IMR-90 (cell line): ENCODE results near the gene PHOX2A. TPM values are rescaled to one million over a fixed set of nuclear protein-coding genes. Genes with fewer than 3 reads are reported as not detected.

Source experiments
- ATAC-seq: fragments of 200-7000 bp; cut with Tn5 transposase; 2 replicates; pipeline ENCODE4 v1.9.1; 2020; ENCODE audit warnings: low read depth, mild to moderate bottlenecking, moderate library complexity
- BruUV-seq: library from RNA; stranded (reverse); fragments of 400-500 nt; replicated peaks from 2 replicates; lab custom pipeline; 2021; lab: Mats Ljungman, UMichigan
- CTCF ChIA-PET: fragments of 300-600 bp; formaldehyde crosslinking; extraction: SDS; loops from one replicate; lab custom pipeline; 2021; ENCODE audit warnings: antibody characterized with exemption; lab: Yijun Ruan, JAX
- POLR2A ChIA-PET: fragments of 300-600 bp; sonication (Branson Sonifier 250); formaldehyde crosslinking; loops from one replicate; lab custom pipeline; 2022; ENCODE audit warnings: antibody characterized with exemption; ENCODE audit not compliant: unreplicated experiment; lab: Charles Lee
- DNase-seq: peaks from one replicate; pipeline ENCODE4 v3.0.0; 2013
- H2AFZ ChIP-seq: replicated peaks from 2 replicates; pipeline ENCODE3; 2013; ENCODE audit warnings: low read length, mild to moderate bottlenecking; ENCODE audit not compliant: poor library complexity
- H2AK5ac ChIP-seq: 2 replicates; pipeline ENCODE4 v1.6.1; 2013; ENCODE audit warnings: low read depth, low read length, inconsistent platforms
- H2AK9ac ChIP-seq: replicated peaks from 2 replicates; pipeline ENCODE3; 2013; ENCODE audit warnings: mild to moderate bottlenecking, low read depth, low read length, moderate library complexity; ENCODE audit not compliant: poor library complexity
- H2BK120ac ChIP-seq: 2 replicates; pipeline ENCODE4 v1.6.1; 2013; ENCODE audit warnings: low read depth, low read length, inconsistent platforms
- H2BK15ac ChIP-seq: 3 replicates; pipeline ENCODE4 v1.6.1; 2013; ENCODE audit warnings: low read depth, low read length, inconsistent platforms
- H2BK20ac ChIP-seq: 2 replicates; pipeline ENCODE4 v1.6.1; 2013; ENCODE audit warnings: low read depth, mild to moderate bottlenecking, inconsistent platforms, low read length, moderate library complexity
- H2BK5ac ChIP-seq: 2 replicates; pipeline ENCODE4 v1.6.1; 2013; ENCODE audit warnings: mild to moderate bottlenecking, low read depth, low read length, inconsistent platforms; ENCODE audit not compliant: poor library complexity, severe bottlenecking
- H3K14ac ChIP-seq: replicated peaks from 2 replicates; pipeline ENCODE4 v1.6.1; 2013; ENCODE audit warnings: low read depth, low read length, inconsistent platforms
- H3K18ac ChIP-seq: 2 replicates; pipeline ENCODE4 v1.6.1; 2013; ENCODE audit warnings: low read depth, low read length, control low read depth
- H3K23ac ChIP-seq: 2 replicates; pipeline ENCODE4 v1.6.1; 2013; ENCODE audit warnings: low read depth, low read length, inconsistent platforms
- H3K27ac ChIP-seq: 2 replicates; pipeline ENCODE4 v1.5.1; 2013; ENCODE audit warnings: mild to moderate bottlenecking, control low read depth, low read length; ENCODE audit not compliant: insufficient read depth
- H3K27me3 ChIP-seq: 2 replicates; pipeline ENCODE4 v1.6.1; 2013; ENCODE audit warnings: low read length; ENCODE audit not compliant: control insufficient read depth, insufficient read depth
- H3K36me3 ChIP-seq: 2 replicates; pipeline ENCODE4 v1.6.1; 2013; ENCODE audit warnings: low read length, mixed read lengths; ENCODE audit not compliant: control insufficient read depth, insufficient read depth
- H3K4ac ChIP-seq: 2 replicates; pipeline ENCODE4 v1.6.1; 2013; ENCODE audit warnings: low read depth, low read length, inconsistent platforms
- H3K4me1 ChIP-seq: 2 replicates; pipeline ENCODE4 v1.6.1; 2013; ENCODE audit warnings: low read length, mixed read lengths; ENCODE audit not compliant: control insufficient read depth, insufficient read depth
- H3K4me2 ChIP-seq: 2 replicates; pipeline ENCODE4 v1.6.1; 2013; ENCODE audit warnings: low read depth, mild to moderate bottlenecking, control low read depth, low read length, moderate library complexity
- H3K4me3 ChIP-seq: 2 replicates; pipeline ENCODE4 v1.5.1; 2013; ENCODE audit warnings: low read depth, mild to moderate bottlenecking, control low read depth, low read length, moderate library complexity; ENCODE audit not compliant: insufficient read depth
- H3K56ac ChIP-seq: 2 replicates; pipeline ENCODE4 v1.6.1; 2013; ENCODE audit warnings: low read length, inconsistent platforms; ENCODE audit not compliant: insufficient read depth; ENCODE audit errors: extremely low read depth
- H3K79me1 ChIP-seq, 2 experiments: 2 replicates each; pipeline ENCODE4 v1.6.1; 2013; ENCODE audit warnings: low read length in 2 of 2, inconsistent platforms in 1 of 2, low read depth in 1 of 2
- H3K9ac ChIP-seq: 2 replicates; pipeline ENCODE4 v1.6.1; 2013; ENCODE audit warnings: low read depth, low read length, control low read depth
- H3K9me1 ChIP-seq: 2 replicates; pipeline ENCODE4 v1.6.1; 2013; ENCODE audit warnings: low read length, inconsistent platforms; ENCODE audit not compliant: insufficient read depth
- H3K9me3 ChIP-seq: 2 replicates; pipeline ENCODE4 v1.6.1; 2013; ENCODE audit warnings: low read length; ENCODE audit not compliant: control insufficient read depth, insufficient read depth
- H4K20me1 ChIP-seq: 2 replicates; pipeline ENCODE4 v1.6.1; 2013; ENCODE audit warnings: low read length, inconsistent platforms; ENCODE audit not compliant: insufficient read depth
- H4K5ac ChIP-seq: 2 replicates; pipeline ENCODE4 v1.6.1; 2013; ENCODE audit warnings: mild to moderate bottlenecking, low read depth, low read length, control low read depth
- H4K8ac ChIP-seq, 2 experiments: 2 replicates each; pipeline ENCODE4 v1.6.1; 2013; ENCODE audit warnings: low read depth in 2 of 2, low read length in 2 of 2, control low read depth in 1 of 2, inconsistent platforms in 1 of 2
- H4K91ac ChIP-seq: 2 replicates; pipeline ENCODE4 v1.6.1; 2013; ENCODE audit warnings: low read depth, low read length, inconsistent platforms; ENCODE audit not compliant: insufficient read depth
- BHLHE40 ChIP-seq: fragments of 150-350 bp; IDR thresholded peaks from 2 replicates; pipeline ENCODE4 v1.6.1; 2016; ENCODE audit warnings: mild to moderate bottlenecking, low read depth, low read length
- CHD1 ChIP-seq: IDR thresholded peaks from 2 replicates; pipeline ENCODE4 v1.6.1; 2012; ENCODE audit warnings: low read depth, low read length, improper control_type of control experiment
- MAFK ChIP-seq: IDR thresholded peaks from 2 replicates; pipeline ENCODE4 v1.6.1; 2012; ENCODE audit warnings: low read depth, low read length, improper control_type of control experiment
- MAZ ChIP-seq: IDR thresholded peaks from 2 replicates; pipeline ENCODE4 v1.6.1; 2012; ENCODE audit warnings: low read depth, mild to moderate bottlenecking, low read length, improper control_type of control experiment, moderate library complexity, borderline replicate concordance
- MXI1 ChIP-seq: IDR thresholded peaks from 2 replicates; pipeline ENCODE4 v1.6.1; 2012; ENCODE audit warnings: low read depth, mild to moderate bottlenecking, low read length, moderate library complexity, borderline replicate concordance
- POLR2A ChIP-seq: IDR thresholded peaks from 2 replicates; pipeline ENCODE4 v1.6.1; 2012; ENCODE audit warnings: mild to moderate bottlenecking, low read depth, low read length
- RAD21 ChIP-seq: IDR thresholded peaks from 2 replicates; pipeline ENCODE4 v1.6.1; 2012; ENCODE audit warnings: low read length, improper control_type of control experiment
- RFX5 ChIP-seq: IDR thresholded peaks from 2 replicates; pipeline ENCODE4 v1.8.0; 2012; ENCODE audit warnings: low read depth, mild to moderate bottlenecking, low read length, moderate library complexity
- SMC3 ChIP-seq: fragments of 150-350 bp; IDR thresholded peaks from 2 replicates; pipeline ENCODE4 v1.6.1; 2016; ENCODE audit warnings: low read depth, mild to moderate bottlenecking, antibody characterized with exemption, low read length, moderate library complexity
- WGBS, 2 experiments: methylation state at CpG; one replicate each; pipeline versions ENCODE4 v1.1.5 to v1.1.7; 2013; ENCODE audit warnings: missing lambda C conversion rate in 2 of 2; ENCODE audit not compliant: insufficient read length in 1 of 2; ENCODE audit errors: extremely low coverage in 2 of 2; 5-methylcytosine and 5-hydroxymethylcytosine counted together
- dilution Hi-C: fragments of 300-500 bp; cut with HindIII; formaldehyde crosslinking; loops from one replicate; pipeline ENCODE4 v1.14.3; 2018; ENCODE audit warnings: low sequenced_read_pairs; ENCODE audit not compliant: unreplicated experiment
- in situ Hi-C: fragments of 300-500 bp; cut with MboI; formaldehyde crosslinking; loops from 3 replicates; pipeline ENCODE4 v1.14.3; 2019; ENCODE audit warnings: low sequenced_read_pairs, inconsistent platforms, mixed read lengths
- intact Hi-C: fragments of 100-400 bp; cut with micrococcal nuclease; formaldehyde crosslinking; loops from 2 replicates; pipeline ENCODE4 v1.10.0; 2022
- polyA plus RNA-seq, 3 experiments: library from polyadenylated mRNA; depleted of rRNA; stranded (reverse); fragments of >200 nt; gene quantifications; 2 replicates each; pipeline ENCODE4 v1.2.3, GENCODE V29; 2012; ENCODE audit warnings: low replicate concordance in 1 of 3
- total RNA-seq: library from RNA; depleted of rRNA; stranded (reverse); fragments of >200 nt; gene quantifications from 2 replicates; pipeline ENCODE4 v1.2.3, GENCODE V29; 2012

PHOX2A gene
- total and polyA plus RNA-seq, 2 of the 4 experiments (the other 2 are of a cell fraction), result not detected

DNA sequence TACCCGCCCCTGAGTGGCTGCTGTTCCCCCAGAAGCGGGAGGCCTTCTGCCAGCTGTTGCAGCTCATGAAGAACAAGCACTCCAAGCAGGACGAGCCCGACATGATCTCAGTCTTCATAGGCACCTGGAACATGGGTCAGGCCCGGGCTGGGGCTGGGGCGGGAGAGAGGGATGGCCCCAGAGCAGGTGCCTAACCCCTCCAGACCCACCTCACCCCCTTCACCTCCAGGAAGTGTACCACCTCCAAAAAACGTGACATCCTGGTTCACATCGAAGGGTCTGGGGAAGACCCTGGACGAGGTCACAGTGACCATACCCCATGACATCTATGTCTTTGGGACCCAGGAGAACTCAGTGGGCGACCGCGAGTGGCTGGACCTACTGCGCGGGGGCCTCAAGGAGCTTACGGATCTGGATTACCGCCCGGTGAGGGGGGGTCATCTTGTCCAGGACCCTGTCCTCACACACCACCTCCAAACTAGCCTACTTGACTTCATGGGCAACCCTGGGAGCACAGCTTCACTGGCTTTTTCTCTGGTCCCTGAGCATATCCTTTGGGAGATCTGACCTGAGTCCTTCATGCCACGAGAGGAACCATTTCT is 13.1 kb downstream of the PHOX2A start:
- H4K5ac ChIP-seq, result no peak overlapping the region
- no TSS peak for BruUV-seq
- H3K4me1 ChIP-seq, result peaks cover 2% of the 10 kb centered on the region; the same call in 1 of the 2 replicates
- H3K18ac ChIP-seq, result no peak overlapping the region
- WGBS, 2 experiments, result 43% methylated on average over 1 of the region's 18 CpGs; no CpG with 5 or more reads in 1 of the 2 experiments
- H3K27ac ChIP-seq, result no peak overlapping the region
- H3K4ac ChIP-seq, result no peak overlapping the region
- H4K8ac ChIP-seq, result no peak overlapping the region
- dilution Hi-C loops, result no loop called here
- H3K4me2 ChIP-seq, result no peak overlapping the region
- H3K56ac ChIP-seq, result no peak overlapping the region
- H3K36me3 ChIP-seq, result peaks cover 87% of the 10 kb centered on the region
- no peak overlapping the region for H2AK5ac ChIP-seq
- peak overlapping the region; percentile 47 for H2AK9ac ChIP-seq
- no peaks in the 10 kb centered on the region for H3K27me3 ChIP-seq
- H4K20me1 ChIP-seq, result peaks cover 75% of the 10 kb centered on the region
- TF ChIP-seq MAFK (no peak), RAD21 (no peak), SMC3 (no peak), POLR2A (no peak), CHD1 (no peak), MAZ (no peak), BHLHE40 (no peak), RFX5 (no peak), MXI1 (no peak)
- ChIA-PET POLR2A (no interaction called here), CTCF (no interaction called here)
- H2BK120ac ChIP-seq, result no peak overlapping the region
- no peak overlapping the region for H3K4me3 ChIP-seq
- no peak overlapping the region for H3K9ac ChIP-seq
- no peak overlapping the region for H3K23ac ChIP-seq
- H3K9me1 ChIP-seq, result peaks cover 3% of the 10 kb centered on the region; the same call in 1 of the 2 replicates
- no peak overlapping the region for H2AFZ ChIP-seq
- in situ Hi-C loops, result no loop called here
- H2BK15ac ChIP-seq, result no peak overlapping the region
- DNase-seq, result no peak
- no peak for ATAC-seq
- H3K14ac ChIP-seq, result no peak overlapping the region
- H2BK20ac ChIP-seq, result no peak overlapping the region
- intact Hi-C loops, result no loop called here
- H4K91ac ChIP-seq, result no peak overlapping the region
- H2BK5ac ChIP-seq, result no peak overlapping the region
- no peaks in the 10 kb centered on the region for H3K9me3 ChIP-seq
- H3K79me1 ChIP-seq, result peaks cover 20 to 78% of the 10 kb centered on the region in 2 experiments
